HEK293 (cell line): Measurements from ENCODE around the gene MAP3K12.

Source experiments
- GLIS1 ChIP-seq: fragments of 450-650 bp; formaldehyde crosslinking; IDR thresholded peaks from 2 replicates; pipeline ENCODE4 v1.5.1; 2016; ENCODE audit warnings: missing biosample characterization, missing genetic modification characterization
- IKZF3 ChIP-seq: fragments of 450-650 bp; IDR thresholded peaks from 2 replicates; pipeline ENCODE4 v1.5.0; 2018; ENCODE audit warnings: missing biosample characterization, mild to moderate bottlenecking, missing genetic modification characterization, moderate library complexity
- KLF10 ChIP-seq: fragments of 450-650 bp; IDR thresholded peaks from 2 replicates; pipeline ENCODE4 v1.5.1; 2018; ENCODE audit warnings: missing biosample characterization, mild to moderate bottlenecking, missing genetic modification characterization
- KLF7 ChIP-seq: fragments of 450-650 bp; formaldehyde crosslinking; IDR thresholded peaks from 2 replicates; pipeline ENCODE4 v1.5.1; 2016; ENCODE audit warnings: missing biosample characterization, missing genetic modification characterization, borderline replicate concordance
- KLF8 ChIP-seq: fragments of 450-650 bp; formaldehyde crosslinking; IDR thresholded peaks from 2 replicates; pipeline ENCODE4 v1.5.1; 2016; ENCODE audit warnings: missing biosample characterization, missing genetic modification characterization
- MZF1 ChIP-seq: fragments of 450-650 bp; formaldehyde crosslinking; IDR thresholded peaks from 2 replicates; pipeline ENCODE4 v1.5.1; 2017; ENCODE audit warnings: missing biosample characterization, missing genetic modification characterization, borderline replicate concordance
- RBAK ChIP-seq: fragments of 450-650 bp; formaldehyde crosslinking; IDR thresholded peaks from 2 replicates; pipeline ENCODE4 v1.5.1; 2016; ENCODE audit warnings: missing biosample characterization, missing genetic modification characterization
- REPIN1 ChIP-seq: fragments of 450-650 bp; formaldehyde crosslinking; IDR thresholded peaks from 2 replicates; pipeline ENCODE4 v1.5.1; 2017; ENCODE audit warnings: missing biosample characterization, missing genetic modification characterization, low read depth
- TSHZ1 ChIP-seq: fragments of 450-650 bp; formaldehyde crosslinking; IDR thresholded peaks from 2 replicates; pipeline ENCODE4 v1.5.1; 2016; ENCODE audit warnings: missing biosample characterization, missing genetic modification characterization, borderline replicate concordance
- YY1 ChIP-seq: fragments of 450-650 bp; formaldehyde crosslinking; IDR thresholded peaks from 2 replicates; pipeline ENCODE4 v1.5.1; 2018; ENCODE audit warnings: missing biosample characterization, missing genetic modification characterization
- ZBTB26 ChIP-seq: fragments of 450-650 bp; formaldehyde crosslinking; optimal IDR thresholded peaks from 2 replicates; pipeline ENCODE3; 2016; ENCODE audit warnings: missing biosample characterization, mild to moderate bottlenecking, missing genetic modification characterization
- ZBTB49 ChIP-seq: fragments of 450-650 bp; formaldehyde crosslinking; IDR thresholded peaks from 2 replicates; pipeline ENCODE4 v1.5.1; 2016; ENCODE audit warnings: missing biosample characterization, missing genetic modification characterization, low read depth
- ZFP37 ChIP-seq: fragments of 450-650 bp; formaldehyde crosslinking; IDR thresholded peaks from 2 replicates; pipeline ENCODE4 v1.5.1; 2016; ENCODE audit warnings: missing biosample characterization, missing genetic modification characterization
- ZIC2 ChIP-seq: fragments of 450-650 bp; formaldehyde crosslinking; IDR thresholded peaks from 2 replicates; pipeline ENCODE4 v1.5.1; 2016; ENCODE audit warnings: missing biosample characterization, missing genetic modification characterization
- ZNF148 ChIP-seq: fragments of 450-650 bp; formaldehyde crosslinking; IDR thresholded peaks from 2 replicates; pipeline ENCODE4 v1.5.0; 2017; ENCODE audit warnings: missing biosample characterization, missing genetic modification characterization, borderline replicate concordance
- ZNF157 ChIP-seq: fragments of 450-650 bp; formaldehyde crosslinking; IDR thresholded peaks from 2 replicates; pipeline ENCODE4 v1.5.1; 2016; ENCODE audit warnings: missing biosample characterization, missing genetic modification characterization
- ZNF18 ChIP-seq: fragments of 450-650 bp; formaldehyde crosslinking; IDR thresholded peaks from 2 replicates; pipeline ENCODE4 v1.5.1; 2016; ENCODE audit warnings: missing biosample characterization, missing genetic modification characterization
- ZNF239 ChIP-seq: fragments of 450-650 bp; formaldehyde crosslinking; IDR thresholded peaks from 2 replicates; pipeline ENCODE4 v1.5.1; 2016; ENCODE audit warnings: missing biosample characterization, missing genetic modification characterization
- ZNF341 ChIP-seq: fragments of 450-650 bp; formaldehyde crosslinking; IDR thresholded peaks from 2 replicates; pipeline ENCODE4; 2016; ENCODE audit warnings: low read depth, missing biosample characterization, missing genetic modification characterization
- ZNF423 ChIP-seq: fragments of 450-650 bp; formaldehyde crosslinking; IDR thresholded peaks from 2 replicates; pipeline ENCODE4 v1.5.1; 2016; ENCODE audit warnings: missing biosample characterization, missing genetic modification characterization
- ZNF530 ChIP-seq: fragments of 450-650 bp; formaldehyde crosslinking; IDR thresholded peaks from 2 replicates; pipeline ENCODE4 v1.5.1; 2016; ENCODE audit warnings: low read depth, missing biosample characterization, missing genetic modification characterization
- ZNF558 ChIP-seq: fragments of 450-650 bp; formaldehyde crosslinking; IDR thresholded peaks from 2 replicates; pipeline ENCODE4 v1.5.1; 2016; ENCODE audit warnings: missing biosample characterization, missing genetic modification characterization
- ZNF621 ChIP-seq: fragments of 450-650 bp; formaldehyde crosslinking; IDR thresholded peaks from 2 replicates; pipeline ENCODE4 v1.5.1; 2017; ENCODE audit warnings: missing biosample characterization, missing genetic modification characterization
- ZNF654 ChIP-seq: fragments of 450-650 bp; formaldehyde crosslinking; IDR thresholded peaks from 2 replicates; pipeline ENCODE4 v1.5.1; 2016; ENCODE audit warnings: low read depth, missing biosample characterization, missing genetic modification characterization
- ZNF660 ChIP-seq: fragments of 450-650 bp; IDR thresholded peaks from 2 replicates; pipeline ENCODE4 v1.5.1; 2018; ENCODE audit warnings: missing biosample characterization, mild to moderate bottlenecking, missing genetic modification characterization
- ZNF677 ChIP-seq: fragments of 450-650 bp; IDR thresholded peaks from 2 replicates; pipeline ENCODE4 v1.5.0; 2018; ENCODE audit warnings: missing biosample characterization, mild to moderate bottlenecking, missing genetic modification characterization, moderate library complexity
- ZSCAN5A ChIP-seq: fragments of 450-650 bp; formaldehyde crosslinking; IDR thresholded peaks from 2 replicates; pipeline ENCODE4 v1.5.1; 2016; ENCODE audit warnings: missing biosample characterization, missing genetic modification characterization

Gene MAP3K12

DNA sequence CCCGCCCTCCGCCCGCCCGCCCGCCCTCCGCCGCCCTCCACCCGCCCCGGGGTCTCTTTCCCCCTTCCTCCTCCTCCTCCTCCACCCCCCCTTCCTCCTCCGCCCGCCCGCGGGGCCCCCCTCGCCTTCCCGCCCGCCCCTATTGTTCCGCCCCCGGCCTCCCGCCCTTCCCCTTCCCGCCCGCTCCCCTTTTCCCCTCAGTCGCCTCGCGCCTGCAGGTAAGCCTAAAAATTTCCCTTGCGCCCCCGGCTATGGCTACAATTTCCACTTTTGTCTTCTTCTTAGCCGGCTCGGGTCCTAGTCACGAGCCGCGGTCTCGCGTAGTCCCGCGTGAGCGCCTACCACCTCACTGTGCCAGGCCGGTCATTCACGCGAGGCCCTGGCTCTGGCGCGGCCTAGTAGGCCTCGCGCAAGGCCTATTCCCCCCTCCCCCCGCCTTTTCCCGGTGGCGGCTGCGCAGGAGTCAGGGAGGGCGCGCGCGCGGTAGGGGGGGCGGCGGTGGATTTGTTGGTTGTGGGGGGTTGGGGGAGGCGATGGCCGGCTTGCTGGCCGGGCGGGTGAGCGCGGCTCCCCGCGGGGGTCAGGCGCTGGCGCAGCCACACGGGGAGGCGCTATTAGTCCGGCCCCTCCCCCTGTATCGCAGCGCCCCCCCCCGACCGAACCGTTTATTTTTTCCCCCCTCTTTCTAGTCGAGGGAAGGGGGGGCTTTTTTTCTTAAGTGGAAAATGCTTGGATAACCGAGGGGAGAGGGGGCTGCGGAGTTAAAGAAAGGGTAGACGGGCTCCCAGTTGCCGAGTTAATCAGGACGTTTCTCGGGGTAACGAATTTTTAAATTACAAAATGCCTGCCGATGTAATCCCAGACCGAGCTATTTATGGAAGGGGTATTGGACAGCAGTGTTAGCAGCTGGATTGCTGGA is 46.8 kb downstream of the MAP3K12 start (continued):
- TF ChIP-seq ZNF148 (tag by site-specific recombination): no peak
- TF ChIP-seq MZF1 (tag by site-specific recombination): peak; percentile 77
- no peak for TF ChIP-seq ZNF558 (tag by site-specific recombination)
- peak; percentile 97 for TF ChIP-seq ZSCAN5A (tag by site-specific recombination)
- TF ChIP-seq ZNF654 (tag by site-specific recombination): no peak
- TF ChIP-seq ZNF530 (tag by site-specific recombination): no peak
- TF ChIP-seq ZNF157 (tag by site-specific recombination): no peak
- peak; percentile 94 for TF ChIP-seq ZBTB26
- peak; percentile 72 for TF ChIP-seq ZNF423 (tag by site-specific recombination)
- no peak for TF ChIP-seq ZNF239 (tag by site-specific recombination)
- TF ChIP-seq ZNF660: peak; percentile 86
- TF ChIP-seq GLIS1 (tag by site-specific recombination): peak; percentile 94
- TF ChIP-seq RBAK (tag by site-specific recombination): no peak
- TF ChIP-seq KLF8 (tag by site-specific recombination): peak; percentile 46; the same call in 1 of the 2 replicates
- peak; percentile 80 for TF ChIP-seq ZNF341 (tag by site-specific recombination)
- no peak for TF ChIP-seq REPIN1
- TF ChIP-seq ZIC2 (tag by site-specific recombination): peak; percentile 83
- no peak for TF ChIP-seq ZNF621 (tag by site-specific recombination)
- TF ChIP-seq KLF10 (tag by site-specific recombination): no peak; the same call in 1 of the 2 replicates
- peak; percentile 73; the same call in 1 of the 2 replicates for TF ChIP-seq KLF7 (tag by site-specific recombination)
- peak; percentile 83 for TF ChIP-seq ZFP37 (tag by site-specific recombination)
- no peak for TF ChIP-seq TSHZ1 (tag by site-specific recombination)
- no peak for TF ChIP-seq ZNF18 (tag by site-specific recombination)
- no peak for TF ChIP-seq ZNF677 (tag by site-specific recombination)
- TF ChIP-seq IKZF3 (tag by site-specific recombination): peak; percentile 55
- TF ChIP-seq ZBTB49 (tag by site-specific recombination): no peak
- TF ChIP-seq YY1 (tag by site-specific recombination): peak; percentile 70
